ENCODE measurements around the gene NFAM1. TPM values are rescaled to one million over a fixed set of nuclear protein-coding genes. Genes with fewer than 3 reads are reported as not detected.

The NFAM1 gene
- total and polyA plus RNA-seq, 10 donors = 2.0 to 56.6 (median 30.8) TPM

- no peaks in the 10 kb centered on the region for H3K9me3 ChIP-seq
- peaks cover 0 to 11% (median 0%) of the 10 kb centered on the region in 7 donors for H3K27me3 ChIP-seq (replicated peaks in 1 of 7)
- no peak for DNase-seq
- H3K27ac ChIP-seq = no peak overlapping the region
- no peaks in the 10 kb centered on the region for H3K4me1 ChIP-seq
- TF ChIP-seq POLR2AphosphoS5 (IDR thresholded peaks at IDR 0.05) = no peak
- no peak for TF ChIP-seq POLR2A (IDR thresholded peaks at IDR 0.05)
- TF ChIP-seq CTCF (IDR thresholded peaks at IDR 0.05 in 8 of 11, conservative IDR thresholded peaks at IDR 0.05 in 3 of 11) = no peak
- intact Hi-C loops (cut with DNase I; ENCODE audit: low total_unique reads) = no loop called here
- H3K4me3 ChIP-seq = no peak overlapping the region
- H3K36me3 ChIP-seq = no peaks in the 10 kb centered on the region
- WGBS, 5 donors = 68 to 77% (median 70%) methylated on average over 6 of the region's 6 CpGs
These were observed 20.7 kb upstream of the NFAM1 start for GRCh38 chr22:42452916-42453315.

- Histone ChIP-seq H3K9me3 (no peaks in the 10 kb centered on the region), H3K36me3 (no peaks in the 10 kb centered on the region), H3K4me1 (no peaks in the 10 kb centered on the region), H3K27me3 (replicated peaks in 1 of 7) (peaks cover 0 to 7% (median 0%) of the 10 kb centered on the region in 7 donors), H3K4me3 (no peak overlapping the region), H3K27ac (no peak overlapping the region)
- intact Hi-C loops (cut with DNase I; ENCODE audit: low total_unique reads) = no loop called here
- 82 to 95% (median 94%) methylated on average over 8 to 11 of the region's 11 CpGs for WGBS, 5 donors
- DNase-seq = no peak
- TF ChIP-seq POLR2A (IDR thresholded peaks at IDR 0.05) (no peak), POLR2AphosphoS5 (IDR thresholded peaks at IDR 0.05) (no peak), CTCF (IDR thresholded peaks at IDR 0.05 in 8 of 11, conservative IDR thresholded peaks at IDR 0.05 in 3 of 11) (no peak)
These were observed 20.3 kb upstream of the NFAM1 start for GRCh38 chr22:42452456-42452855.

- 79 to 90% (median 89%) methylated on average over 11 of the region's 11 CpGs for WGBS, 5 donors
- DNase-seq = no peak
These were observed 19.4 kb upstream of the NFAM1 start for GRCh38 chr22:42451499-42452145.

More at GRCh38 chr22:42451499-42452145, 19.4 kb upstream of the NFAM1 start:
- TF ChIP-seq POLR2AphosphoS5 (IDR thresholded peaks at IDR 0.05) = no peak
- TF ChIP-seq CTCF (IDR thresholded peaks at IDR 0.05 in 8 of 11, conservative IDR thresholded peaks at IDR 0.05 in 3 of 11) = no peak
- TF ChIP-seq POLR2A (IDR thresholded peaks at IDR 0.05) = no peak
- Histone ChIP-seq H3K27me3 (replicated peaks in 1 of 7) (peaks cover 0 to 4% (median 0%) of the 10 kb centered on the region in 7 donors), H3K4me3 (no peak overlapping the region), H3K9me3 (no peaks in the 10 kb centered on the region), H3K4me1 (no peaks in the 10 kb centered on the region), H3K27ac (no peak overlapping the region), H3K36me3 (no peaks in the 10 kb centered on the region)
- intact Hi-C loops (cut with DNase I; ENCODE audit: low total_unique reads) = no loop called here
